HG03460 (cell line): ENCODE measurements around the gene CMIP.

ENCODE experiments used
- ATAC-seq: cut with Tn5 transposase; IDR thresholded peaks from one replicate; pipeline ENCODE4 v1.9.1; 2021; ENCODE audit not compliant: unreplicated experiment

Gene CMIP

DNA sequence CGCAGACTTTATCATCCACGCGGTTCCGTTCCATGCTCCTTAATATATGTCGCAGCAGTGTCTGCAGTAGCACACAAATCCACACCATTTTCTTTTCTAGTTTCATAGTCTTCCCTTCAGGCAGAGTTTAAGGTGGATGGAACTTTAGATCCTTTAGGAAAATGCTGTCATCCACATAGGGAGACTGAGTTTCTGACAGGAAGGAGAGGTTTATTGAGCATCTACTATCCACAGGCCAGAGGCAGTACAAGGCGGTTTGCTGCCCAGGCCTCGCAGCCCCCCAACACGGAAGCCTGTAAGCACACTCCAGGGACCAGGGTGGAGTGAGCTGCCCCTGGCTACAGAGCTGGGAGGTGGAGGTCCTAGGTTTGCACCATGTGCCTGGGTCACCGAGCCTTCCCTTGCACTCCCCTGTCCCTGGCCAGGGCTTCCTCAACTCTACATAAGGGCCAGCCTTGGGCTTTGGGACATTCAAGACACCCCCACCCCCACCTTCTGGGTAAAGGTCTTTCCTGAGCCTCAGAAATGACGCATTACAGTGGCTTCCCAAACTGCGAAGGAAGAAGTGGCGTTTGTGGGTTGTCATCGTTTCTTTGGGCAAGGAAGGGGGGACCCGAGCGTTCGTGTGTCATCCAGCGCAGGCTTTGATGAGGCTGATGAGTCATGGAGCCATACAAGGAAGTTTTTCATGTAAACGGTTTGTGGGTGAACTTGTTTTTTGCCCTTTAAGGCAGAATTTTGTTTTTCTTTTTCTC is 188.0 kb downstream of the CMIP start:
- no peak for ATAC-seq

DNA sequence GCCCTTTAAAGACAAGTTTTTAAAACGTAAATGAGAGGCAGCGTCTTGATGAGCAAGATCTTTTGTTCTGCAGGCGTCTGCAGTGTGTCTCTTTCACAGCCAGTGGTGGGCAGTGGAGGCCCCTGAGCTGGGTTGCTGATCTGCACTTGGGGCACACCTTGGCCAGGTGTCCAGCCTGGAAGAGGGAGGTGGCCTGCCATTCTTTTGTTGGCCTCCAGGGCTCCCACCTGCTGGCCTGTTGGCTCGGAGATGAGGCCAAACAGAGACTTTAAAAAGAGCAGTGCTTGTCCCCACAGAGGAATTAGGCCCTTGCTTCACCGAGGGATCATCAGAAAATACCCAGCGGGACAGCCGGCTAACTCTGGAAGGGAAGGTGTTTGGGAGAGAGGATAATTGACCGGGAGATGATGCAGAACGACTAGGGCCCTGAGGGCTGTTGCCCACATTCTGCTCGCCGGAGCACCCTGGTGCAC is 188.6 kb downstream of the CMIP start:
- ATAC-seq = no peak

DNA sequence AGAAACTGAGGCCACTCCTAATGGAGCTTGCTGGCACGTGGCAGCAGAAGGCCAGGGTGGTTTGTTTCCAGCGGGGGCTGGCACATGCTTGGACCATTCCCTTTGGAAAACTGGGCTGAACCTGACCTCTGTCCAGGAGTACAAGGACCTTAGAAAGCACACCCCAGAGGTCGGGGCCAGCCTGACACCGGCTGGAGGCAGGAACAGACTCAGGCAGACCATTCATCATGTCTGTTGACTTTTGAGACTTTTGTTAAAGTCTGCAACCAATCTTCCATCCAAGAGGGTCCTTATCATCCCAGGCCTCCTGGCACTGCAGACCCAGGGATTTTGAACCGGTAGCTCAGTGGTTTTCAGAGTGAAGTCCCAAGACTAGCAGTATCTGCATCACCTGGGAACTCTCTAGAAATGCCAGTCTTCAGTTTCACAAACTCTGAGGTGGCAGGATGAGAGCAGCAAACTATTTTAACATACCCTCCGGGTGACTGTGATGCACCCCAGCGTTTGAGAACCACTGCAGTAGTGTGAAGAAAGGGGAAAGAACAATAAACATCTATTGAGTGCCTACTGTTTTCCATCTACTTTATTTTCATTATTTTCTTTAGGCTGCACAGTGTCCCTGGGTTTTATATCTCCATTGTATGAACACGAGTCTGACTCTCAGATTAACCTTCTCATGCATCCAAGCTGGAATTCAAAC is 189.2 kb downstream of the CMIP start:
- no peak for ATAC-seq

DNA sequence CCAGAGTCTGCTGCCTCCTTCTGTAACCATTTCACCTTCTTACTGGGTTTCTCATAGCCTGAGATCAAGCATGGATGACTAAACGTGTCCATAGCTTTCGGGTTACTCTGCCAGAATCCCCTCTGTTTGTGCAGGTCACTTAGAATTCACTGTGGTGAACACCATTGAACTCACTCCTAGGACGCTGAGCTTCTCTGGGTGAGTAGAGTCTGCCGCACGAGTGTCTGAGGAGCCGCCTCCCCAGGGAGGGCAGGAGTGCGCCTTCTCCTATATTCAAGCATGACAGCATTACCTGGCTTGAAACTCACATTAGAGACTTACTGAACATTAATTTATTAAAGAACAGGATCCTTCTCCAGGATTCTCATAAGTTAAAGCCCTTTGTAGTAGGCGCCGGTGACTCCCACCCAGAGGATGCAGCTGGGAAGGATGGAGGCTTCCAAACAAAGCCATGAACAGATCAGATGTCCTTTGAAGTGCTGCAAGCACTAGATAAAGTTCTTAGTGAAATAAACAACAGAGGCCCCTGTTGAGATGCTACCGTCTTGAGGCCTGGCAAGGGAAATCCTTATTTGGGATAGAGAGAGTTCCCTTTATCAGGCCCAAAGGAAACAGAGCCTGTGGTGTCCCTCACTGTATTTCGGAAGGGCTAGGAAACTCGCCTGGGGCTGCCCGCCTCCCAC is 189.9 kb downstream of the CMIP start:
- no peak for ATAC-seq

DNA sequence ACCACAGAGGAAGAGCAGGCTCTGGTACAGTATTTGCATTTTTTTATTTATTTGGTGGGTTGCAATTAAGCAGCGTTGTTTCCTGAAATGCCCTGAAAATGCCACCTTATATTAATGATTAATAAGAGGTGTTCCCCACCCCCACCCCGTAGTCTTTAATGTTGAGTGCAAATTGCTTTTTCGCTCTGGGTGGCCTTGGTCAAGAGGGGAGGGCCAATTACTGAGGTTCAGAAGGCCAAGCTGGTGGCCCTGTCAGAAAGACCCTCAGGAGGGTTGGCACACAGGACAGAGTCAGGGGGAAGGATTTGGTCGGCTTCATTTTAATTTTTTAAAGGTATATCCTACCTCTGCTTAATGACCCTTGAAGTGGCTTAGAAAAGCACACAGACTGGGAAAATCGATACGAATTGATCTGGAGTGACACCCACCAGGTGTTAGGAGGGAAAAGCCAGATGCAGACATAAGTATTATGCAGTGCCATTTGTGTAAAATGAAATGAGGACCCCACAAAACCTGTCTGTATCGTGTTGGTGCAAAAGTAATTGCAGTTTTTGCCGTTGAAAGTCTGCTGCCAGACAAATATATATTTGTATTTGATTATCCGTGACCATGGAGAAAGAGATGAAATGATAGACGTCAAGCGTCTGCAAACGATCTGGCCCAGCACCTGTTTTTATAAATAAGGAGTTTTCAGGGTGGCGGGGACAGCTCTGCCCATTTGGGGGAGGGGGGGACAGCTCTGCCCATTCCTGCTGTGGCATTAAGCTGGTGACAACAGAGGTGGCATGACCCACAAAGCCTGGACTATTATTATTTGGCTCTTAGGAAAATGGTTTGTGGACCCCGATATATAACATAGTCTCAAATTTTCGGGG is 190.7 kb downstream of the CMIP start:
- ATAC-seq = no peak

DNA sequence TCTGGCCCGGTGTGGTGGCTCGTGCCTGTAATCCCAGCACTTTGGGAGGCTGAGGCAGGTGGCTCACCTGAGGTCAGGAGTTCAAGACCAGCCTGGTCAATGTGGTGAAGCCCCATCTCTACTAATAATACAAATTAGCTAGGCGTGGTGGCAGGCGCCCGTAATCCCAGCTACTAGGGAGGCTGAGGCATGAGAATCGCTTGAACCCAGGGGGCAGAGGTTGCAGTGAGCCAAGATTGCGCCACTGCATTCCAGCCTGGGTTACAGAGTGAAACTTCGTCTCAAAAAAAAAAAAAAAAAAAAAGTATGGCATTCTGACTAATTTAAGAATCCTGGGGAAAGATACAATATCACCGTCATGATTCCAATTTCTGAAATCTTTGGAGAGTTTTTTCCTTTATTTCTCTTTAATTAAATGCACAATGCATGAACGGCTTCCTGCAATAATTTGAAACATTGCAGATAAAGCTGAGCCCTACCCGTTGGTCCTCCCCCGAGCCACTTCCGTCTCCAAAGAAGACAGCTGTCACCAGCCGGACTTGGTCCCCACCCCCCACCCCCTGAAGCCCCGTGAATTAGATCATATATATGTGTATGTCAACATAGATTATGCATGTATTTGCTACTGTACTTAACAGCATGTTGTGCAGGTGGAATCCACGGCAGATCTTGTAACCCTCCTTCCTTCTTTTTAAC is 191.8 kb downstream of the CMIP start:
- no peak for ATAC-seq

DNA sequence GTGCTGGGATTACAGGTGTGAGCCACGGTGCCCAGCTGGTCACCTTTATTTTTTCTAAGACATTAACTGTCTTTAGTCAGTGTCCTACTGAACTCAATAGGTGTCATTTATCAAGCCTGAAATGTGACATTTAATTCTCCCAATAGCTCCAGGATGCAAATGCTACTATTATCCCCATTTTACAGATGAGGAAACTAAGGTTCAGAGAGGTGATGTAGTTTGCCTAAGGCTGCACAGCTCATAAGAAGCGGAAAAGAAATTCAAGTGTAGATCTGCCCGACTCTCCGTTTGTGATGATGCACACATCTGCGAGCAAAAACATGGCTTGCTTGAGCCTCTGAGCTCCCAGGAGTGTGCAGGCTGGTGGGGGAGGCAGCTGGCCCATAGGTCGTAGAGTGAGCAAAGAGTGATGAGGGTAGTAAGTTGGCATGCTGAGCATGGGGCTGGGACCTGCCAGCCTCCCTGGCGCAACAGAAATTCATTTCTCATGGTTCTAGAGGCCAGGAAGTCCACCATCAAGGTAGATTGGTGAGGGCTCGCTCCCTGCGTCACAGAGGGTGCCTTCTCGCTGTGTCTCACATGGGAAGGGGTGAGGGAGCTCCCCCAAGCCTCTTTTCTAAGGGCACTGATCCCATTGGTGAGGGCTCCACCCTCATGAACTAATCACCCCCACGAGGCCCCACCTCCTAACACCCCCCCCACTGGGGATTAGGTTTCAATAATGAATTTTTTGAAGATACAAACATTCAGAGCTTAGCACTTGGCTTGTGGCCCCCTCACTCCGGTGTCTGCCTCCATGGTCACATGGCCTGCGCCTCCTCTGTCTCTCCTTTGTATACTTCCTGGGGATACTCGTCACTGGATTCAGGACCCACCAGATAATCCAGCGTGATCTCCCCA is 193.0 kb downstream of the CMIP start:
- no peak for ATAC-seq

DNA sequence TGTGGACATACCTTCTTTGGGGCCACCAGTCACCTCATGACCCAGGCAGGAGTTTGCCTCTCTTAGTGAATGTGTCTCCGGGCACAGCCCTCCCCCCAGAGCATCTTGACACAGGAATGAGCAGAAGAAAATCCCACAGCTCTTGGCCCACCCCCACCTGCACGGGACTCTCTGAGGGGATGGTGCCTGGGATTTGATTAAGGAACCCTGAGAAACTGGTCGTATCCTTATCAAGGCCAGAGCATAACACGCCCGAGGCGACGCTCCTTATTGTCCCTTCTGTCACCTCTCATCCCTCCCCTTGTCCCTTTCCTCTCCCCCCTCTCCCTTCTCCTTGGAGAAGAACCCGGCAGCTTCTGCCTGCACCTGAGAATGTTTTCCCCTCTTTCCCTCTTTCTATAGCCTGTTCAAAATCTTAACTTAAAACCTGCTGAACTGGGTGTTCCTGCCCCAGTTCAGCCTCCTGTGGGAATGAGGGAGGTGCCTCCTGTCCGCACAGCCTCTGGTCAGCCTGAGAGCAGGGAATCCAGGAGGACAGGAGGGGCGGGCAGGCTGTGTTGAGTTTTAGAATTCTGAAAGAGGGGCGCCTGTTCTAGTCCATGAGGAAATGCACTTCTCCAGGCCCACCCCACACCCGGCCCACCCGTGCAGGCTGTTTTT is 193.8 kb downstream of the CMIP start:
- ATAC-seq = no peak

DNA sequence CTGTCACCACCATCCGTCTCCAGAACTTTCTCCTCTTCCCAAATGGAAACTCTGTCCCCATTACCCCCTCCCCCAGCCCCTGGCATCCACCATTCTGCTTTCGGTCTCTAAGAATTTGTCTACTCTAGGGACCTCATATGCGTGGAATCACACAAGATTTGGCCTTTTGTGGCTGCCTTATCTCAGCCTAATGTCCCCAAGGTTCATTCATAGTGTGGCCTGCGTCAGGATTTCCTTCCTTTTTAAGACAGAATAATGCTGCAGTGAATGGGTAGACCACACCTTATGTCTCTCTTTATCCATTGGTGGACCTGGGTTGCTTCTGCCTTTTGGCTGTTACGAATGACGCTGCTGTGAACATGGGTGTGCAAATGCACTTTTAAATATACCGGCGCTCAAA is 194.7 kb downstream of the CMIP start:
- no peak for ATAC-seq

DNA sequence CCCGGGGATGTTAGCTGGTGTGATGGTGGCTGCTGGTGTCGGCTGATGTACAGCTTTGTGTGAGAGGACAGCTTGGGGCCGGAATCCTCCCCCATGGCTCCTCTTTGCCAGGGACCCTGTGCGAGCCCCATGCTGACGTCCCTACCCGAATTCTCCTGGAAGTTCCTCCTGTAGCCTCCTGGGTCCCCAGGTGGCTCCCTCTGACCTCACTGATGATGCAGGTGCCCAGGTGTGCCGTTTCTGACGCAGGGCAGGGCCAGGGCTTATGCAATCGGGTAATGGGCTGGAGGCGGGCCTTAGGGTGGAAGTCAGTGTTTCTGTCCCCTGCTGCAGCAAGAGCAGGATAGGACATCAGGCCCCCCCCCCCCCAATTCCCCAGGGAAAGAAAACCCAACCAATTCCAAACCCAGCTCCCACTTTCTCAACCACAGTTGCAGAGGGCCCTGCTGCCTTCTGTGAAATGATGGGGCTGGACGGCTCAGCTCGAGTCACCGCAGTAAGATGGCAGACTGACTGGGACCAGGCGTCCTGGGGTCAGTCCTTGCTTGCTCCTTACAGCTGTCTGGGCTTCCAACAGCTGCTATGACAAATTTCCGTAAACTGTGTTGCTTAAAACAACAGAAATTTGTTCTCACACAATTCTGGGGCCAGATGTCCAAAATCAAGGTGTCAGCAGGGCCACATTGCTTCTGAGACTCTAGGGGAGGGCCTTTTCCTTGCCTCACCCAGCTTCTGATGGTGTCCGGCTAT is 195.5 kb downstream of the CMIP start:
- ATAC-seq = no peak

DNA sequence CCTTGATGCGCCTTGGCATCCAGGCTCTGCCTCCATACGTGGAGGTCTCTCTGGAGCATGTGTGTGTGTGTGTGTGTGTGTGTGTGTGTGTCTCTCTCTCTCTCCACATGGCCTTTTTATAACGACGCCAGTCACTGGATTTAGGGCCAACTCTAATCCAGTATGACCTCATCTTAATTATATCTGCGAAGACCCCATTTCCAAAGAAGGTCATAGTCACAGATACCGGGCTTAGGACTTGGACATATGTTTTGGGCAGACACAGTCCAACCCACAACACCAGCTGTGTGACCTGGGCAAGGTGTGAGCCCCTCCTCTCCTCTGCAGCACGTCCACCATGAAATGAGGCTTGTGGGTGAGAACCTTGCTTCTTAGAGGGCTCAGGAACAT is 196.1 kb downstream of the CMIP start:
- ATAC-seq = no peak

DNA sequence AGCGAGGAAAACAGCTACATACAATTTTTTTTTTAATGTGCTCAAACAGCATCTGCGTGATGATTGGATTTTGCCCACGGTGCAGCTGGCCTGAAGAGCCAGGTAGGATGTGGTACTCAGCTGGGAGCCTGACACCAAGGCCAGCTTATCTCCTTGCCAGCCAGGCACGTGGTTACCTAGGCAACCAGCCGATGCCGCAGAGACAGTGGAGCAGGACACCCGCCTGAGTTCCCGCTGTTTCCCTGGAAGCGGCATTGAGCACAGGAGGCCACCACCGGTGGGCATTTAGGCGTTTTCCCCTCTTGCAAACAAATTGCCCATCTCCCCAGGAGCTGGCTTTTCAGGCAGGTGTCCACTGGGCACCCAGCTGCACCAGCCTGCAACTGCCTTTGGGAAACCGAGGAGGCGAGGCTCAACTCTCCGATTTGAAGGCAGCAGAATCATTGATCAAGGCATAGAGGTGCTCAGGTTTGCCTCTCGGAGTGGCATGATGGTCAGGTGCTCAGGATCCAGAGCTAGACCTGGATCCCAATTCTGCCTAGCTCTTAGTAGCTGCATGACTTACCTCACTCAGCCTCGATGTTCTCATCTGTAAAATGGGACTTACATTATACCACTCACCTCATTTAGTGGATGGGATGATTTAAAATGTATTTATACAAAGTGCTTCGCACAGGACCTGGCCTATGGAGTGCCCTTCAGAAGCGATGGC is 196.9 kb downstream of the CMIP start:
- no peak for ATAC-seq

DNA sequence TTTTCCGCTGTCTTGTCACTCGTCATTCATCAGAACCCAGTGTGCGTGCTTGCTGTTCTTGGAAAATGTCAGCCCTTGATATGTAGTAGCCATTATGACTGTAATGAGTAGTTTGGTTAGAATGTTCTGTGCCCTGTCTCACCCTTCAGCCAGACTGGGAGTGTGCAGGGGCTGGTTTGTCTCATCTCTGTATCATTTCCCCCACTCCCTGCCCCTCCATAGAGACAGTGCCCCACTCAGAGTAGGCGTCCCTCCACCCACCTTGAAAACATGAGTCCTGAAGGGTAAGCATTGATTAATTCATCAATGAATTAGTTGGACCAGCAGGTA is 197.5 kb downstream of the CMIP start:
- ATAC-seq = no peak

DNA sequence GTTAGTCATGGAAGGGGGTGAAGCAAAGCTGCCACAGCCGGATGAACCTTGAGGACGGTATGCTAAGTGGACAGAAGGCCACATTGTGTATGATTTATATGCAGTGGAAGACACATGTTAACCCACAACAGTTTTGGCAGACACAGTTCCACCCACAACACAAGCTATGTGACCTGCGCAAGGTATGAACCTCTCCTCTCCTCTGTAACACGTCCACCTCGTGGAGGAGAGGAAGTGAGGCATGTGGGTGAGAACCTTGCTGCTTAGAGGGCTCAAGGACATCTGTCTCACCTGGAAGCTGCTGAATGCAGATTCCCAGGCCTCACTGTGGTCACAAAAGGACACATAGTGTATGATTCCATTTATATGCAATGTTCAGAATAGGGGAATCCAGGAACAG is 198.3 kb downstream of the CMIP start:
- ATAC-seq = no peak

DNA sequence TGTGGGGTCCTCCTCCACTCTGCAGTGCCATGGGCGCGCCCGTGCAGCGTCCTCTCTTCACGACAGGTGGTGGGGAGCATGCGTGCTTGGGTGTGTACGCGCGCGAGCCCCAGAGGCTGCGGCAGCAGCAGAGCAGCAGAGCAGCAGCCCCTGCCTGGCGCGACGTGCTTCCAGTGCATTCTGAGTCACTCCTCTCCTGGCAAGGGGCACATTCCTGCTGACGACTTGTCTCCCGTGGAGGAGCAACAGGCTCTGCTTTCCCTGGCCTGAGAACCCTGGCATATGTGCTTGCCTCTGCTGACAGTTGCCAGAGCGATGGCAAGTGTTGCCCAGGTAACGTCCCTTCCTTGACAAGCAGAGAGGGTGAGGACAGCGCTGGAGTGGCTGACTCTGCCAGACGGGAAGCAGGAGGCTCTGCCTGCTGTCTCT is 200.7 kb downstream of the CMIP start:
- ATAC-seq = no peak

DNA sequence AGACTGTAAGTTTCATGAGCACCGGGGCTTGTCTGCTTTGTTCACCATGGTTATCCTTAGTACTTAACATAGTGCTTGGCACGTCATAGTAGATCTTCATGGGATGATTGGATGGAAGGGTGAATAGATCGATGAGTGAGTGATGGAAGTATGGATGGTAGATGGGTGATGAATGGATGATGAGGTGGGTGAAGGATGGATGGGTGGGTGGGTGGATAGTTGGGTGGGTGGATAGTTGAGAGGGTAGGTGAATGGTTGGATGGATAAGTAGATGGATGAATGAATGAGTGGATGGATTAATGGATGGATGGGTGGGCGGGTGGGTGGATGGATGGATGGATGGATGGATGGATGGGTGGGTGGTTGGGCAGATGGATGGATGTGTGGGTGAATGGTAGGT is 201.3 kb downstream of the CMIP start:
- ATAC-seq = no peak

DNA sequence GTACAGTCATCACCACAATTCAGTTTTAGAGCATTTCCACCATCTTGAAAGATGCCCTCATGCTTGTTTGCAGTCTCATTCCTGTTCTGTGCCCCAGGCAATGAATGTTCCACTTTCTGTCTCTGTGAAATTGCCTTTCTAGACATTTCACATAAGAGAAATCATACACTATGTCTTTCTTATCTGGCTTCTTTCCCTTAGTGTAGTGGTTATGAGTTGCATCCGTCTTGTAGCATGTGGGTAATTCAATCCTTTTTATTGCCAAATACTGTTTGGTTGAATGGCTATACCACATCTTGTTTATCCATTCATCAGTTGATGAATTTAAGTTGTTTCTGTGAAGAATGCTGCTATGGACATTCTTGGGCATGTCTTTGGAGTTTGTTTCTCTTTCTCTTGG is 202.0 kb downstream of the CMIP start:
- ATAC-seq = no peak

DNA sequence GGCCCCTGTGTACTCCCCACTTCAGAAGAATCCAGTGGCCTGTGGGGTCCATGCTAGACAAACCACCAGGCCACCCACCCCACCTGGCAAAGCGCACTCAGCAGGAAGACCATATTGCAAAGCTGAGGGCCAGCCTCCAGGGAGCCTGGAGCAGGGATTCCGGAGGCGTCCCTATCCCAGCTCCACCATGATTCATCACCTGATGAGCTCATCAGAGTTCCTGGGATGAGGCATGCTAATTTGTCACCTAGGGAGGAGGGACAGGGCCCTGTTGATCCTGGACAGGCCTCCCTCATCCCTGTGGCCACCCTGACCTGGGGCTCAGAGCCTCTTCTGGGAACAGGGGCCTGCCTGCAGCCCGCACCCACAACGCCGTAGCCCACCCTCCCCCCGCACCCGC is 202.9 kb downstream of the CMIP start:
- ATAC-seq = no peak
